Renal cortical epithelial cell (primary cell): ENCODE results near the gene GFRA1. TPM values are rescaled to one million over a fixed set of nuclear protein-coding genes. Genes with fewer than 3 reads are reported as not detected.

Source experiments
- DNase-seq: peaks from one replicate; pipeline ENCODE4 v3.0.0-alpha.2; 2011; ENCODE audit warnings: low read depth
- total RNA-seq: library from RNA; depleted of rRNA; stranded (reverse); fragments of >200 nt; gene quantifications from 2 replicates; pipeline ENCODE4 v1.2.3, GENCODE V29; 2014

GFRA1 gene
- total RNA-seq, 1 donor from 2014 or later, result 112 TPM

DNA sequence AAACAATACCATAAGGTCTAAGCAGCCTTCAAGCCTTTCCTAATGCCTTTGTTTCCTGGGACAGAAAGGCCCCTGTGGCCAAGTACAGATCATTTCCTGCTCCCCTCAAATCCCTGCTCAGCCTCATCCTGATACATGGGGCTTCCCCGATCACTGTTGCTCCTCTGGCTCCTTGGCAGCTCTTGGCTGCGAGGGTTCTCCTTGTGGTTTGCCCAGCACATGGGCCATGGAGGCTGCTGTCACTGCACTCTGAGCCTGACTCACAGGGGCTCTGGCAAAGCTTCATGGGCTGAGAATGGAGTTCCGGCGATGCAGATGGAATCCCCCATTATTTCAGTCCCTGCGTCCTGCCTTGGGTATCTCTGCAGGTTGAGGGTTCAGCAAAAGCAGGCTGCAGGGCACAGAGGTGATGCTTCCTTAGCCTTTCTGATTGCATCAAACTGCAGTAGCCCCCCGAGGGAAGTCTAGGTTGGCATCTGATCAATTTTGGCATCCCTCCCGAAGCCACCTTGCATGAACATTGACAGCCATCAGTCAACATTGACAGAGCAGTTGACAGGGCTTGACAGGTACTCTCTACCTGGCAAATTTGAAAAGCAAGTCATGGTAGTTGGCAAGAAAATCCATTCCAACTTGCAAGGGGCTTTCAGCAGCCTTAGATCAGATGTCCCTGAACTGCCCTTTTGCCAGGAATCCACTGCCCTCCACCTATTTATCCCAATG, 168.6 kb downstream of the GFRA1 start:
- no peak for DNase-seq

DNA sequence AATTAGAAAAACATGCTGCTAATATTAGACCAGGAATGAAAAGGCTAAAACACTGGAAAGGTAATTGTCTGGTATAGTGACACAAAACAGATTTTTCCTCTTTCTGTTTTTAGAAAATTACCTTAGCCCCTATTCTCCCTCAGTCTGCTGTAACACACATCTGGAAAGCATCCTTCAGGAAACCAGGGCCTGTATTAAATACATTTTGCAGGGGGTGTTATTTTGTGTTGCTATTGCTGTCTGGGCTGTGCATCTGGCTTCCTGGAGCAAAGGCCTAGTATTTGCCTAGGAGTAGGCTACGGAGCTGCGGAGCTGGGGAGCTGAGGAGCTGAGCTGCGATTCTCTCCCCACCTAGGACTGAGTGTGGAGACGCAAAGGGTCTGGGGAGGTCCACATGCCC, 169.3 kb downstream of the GFRA1 start:
- no peak for DNase-seq

DNA sequence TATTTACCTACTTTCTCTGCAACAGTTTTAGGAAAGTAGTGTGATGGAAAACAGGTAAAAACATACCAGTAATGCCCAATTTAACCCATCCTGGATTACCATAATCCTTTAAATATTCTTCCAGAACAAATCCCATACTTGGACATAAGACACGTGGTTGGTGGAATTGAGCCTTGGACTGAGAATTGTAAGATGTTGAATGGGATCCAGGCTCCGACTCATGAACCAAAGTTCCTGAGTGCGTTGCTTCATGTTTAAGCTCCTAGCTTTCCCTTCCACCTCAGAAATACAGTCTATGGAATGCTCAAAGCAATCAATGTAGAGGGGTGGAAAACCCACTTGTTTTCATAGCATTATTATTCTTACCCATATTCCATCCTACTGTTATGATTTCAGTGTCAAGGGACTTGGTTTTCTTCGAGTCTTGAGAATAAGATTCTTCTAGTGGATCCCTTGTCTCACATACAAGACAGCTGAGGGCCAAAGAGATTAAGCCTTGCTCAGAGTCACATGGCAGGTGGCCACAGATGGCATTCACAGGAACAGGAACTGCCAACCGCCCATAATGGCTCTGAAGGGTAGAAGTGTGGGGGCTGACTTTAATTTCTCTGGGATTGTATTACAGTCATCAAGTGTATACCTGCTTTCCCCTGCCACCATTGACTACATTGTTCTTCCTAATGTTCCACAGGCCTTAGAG, 171.2 kb downstream of the GFRA1 start:
- DNase-seq, result peak; percentile 44

DNA sequence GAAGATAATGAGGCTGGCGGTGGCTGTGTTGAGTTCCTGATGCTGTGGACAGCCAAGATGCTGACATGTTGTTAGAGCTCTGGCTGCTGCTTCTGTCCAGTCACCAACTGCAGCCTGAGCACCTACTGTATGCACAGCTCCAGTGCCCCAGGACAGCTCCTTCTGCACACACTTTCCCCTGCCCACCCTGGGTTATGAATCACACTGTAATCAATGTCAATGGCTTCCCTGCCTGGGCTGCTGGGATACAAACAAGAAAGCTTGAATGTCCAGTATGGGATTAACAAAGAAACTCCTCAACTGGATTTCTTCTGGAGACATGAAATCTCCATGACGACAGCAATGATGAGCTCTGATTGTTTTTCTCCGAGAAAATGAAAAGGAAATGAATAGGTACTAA, 172.0 kb downstream of the GFRA1 start:
- no peak for DNase-seq

DNA sequence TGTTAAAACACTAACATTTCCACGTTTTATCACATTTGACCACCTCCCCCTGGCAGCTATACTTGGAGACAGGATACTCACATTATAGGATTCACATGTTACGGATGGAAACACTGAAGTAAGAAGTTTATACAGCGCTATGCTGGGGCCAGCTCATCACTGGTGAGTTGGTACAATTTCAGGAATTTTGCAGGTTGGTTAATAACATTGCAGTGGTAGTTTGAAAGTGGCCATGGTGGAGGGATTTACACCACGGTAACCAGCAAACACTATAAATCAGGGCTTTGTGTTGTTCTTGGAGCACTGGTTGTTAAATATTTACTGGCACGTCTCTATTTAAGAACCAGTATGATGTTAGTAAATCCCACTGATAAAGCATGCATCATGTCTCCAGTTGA, 174.0 kb downstream of the GFRA1 start:
- peak; percentile 99 for DNase-seq

DNA sequence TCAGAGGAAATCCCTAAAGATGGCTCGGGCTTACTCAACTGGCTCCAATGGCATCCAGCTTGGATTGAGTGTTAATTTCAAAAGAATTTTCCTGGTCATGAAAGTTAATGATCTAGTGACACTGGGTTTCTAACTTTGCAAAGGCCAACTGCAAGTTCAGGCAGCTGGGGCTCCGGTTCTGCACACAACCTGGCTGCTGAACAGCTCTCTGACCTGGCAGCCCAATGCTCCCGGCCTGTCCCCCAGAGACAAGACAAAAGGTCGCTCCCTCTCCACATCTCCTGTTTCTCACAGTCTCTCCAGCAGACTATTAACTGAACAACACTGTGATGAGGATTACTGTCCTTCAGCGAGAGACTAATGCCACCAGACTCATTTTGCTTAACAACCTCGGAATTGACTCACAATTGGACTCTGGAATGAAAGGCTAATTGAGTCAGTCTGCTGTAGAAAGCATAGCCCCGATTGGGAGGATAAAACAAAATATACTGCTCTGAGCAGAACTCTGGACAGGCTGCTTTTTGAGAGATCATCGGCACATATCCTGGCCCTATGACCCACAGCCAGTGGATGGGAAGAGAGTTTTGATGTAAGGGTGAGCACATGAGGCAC, 174.5 kb downstream of the GFRA1 start:
- DNase-seq, result peak; percentile 94

DNA sequence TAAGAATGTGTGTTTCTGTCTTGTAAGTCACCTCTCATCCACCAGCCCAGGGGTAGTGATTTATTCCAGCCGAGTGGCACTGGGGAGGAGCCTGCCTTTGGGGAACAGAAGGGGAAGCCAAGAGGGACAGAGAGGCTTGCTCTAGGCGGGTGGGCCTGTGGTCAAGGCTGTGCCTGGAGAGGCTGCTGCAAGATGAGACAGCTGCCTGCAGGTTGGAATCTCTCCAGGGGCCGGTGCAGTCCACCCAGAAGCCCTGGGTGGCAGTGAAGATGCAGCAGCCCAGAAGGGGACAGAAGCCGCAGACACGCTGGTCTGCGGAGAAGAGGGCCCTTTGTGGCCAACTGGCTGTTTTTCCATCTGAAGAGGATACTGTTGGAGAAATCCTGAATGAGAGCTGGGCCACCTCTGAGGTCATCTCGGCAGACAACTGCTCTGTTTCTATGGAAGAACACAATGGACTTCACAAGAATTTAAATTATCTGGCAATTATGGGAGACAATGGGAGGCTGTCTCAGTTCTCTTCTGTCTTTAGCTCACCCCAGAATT, 175.7 kb downstream of the GFRA1 start:
- no peak for DNase-seq

DNA sequence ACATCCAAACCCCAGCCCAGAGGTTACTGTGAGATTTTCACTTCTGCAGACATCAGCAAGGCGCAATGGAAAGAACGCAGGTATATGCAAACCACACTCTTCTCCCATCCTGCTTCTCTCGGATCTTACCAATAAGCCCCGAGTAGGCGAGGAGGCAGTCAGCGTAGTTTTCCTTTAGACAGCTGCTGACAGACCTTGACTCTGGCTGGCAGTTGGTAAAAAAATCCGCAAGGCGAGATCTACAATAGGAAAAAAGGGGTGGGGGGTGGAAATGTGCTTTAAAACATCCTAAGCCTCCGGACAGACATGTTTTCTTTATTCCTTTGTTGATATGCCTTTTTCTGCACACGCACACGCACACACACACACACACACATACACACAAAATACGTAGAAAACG, 176.5 kb downstream of the GFRA1 start:
- DNase-seq, result no peak

DNA sequence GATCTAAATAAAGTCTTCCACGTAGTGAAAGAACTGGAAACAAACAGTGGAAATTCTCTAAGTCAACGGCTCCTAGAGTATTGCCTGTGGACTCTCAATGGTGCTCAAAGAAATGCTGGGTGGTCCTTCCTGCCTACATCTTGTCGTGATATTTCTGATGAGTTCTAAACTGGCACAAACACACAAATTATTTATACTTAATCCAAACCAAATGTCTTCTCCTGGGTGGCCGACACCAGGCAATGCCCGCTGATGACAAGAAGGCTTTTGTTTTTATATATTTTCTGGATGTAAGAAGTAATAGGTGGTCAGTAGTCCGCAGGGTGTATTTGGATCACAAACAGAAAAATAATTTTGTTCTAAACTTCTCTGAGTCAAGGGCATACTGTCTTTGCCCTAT, 178.7 kb downstream of the GFRA1 start:
- DNase-seq, result no peak

DNA sequence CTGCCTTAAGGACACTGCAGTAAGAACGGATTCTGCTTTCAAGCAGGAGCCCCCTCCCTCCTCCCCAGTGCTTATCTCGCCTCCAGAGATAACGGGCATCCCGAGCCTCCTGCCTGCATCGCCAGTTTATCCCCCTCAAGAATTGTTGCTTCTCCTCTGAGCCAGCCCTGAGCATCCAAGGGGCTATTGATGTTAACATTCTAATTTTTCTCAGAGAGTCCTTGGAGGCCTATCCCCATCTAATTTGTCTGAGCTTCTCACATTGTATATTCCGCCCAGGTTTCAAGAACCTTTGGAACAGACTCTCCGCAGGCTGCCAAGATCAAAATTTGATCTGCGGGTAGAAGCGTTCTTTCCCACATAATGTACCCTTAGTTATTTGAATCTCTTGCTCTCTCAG, 180.0 kb downstream of the GFRA1 start:
- DNase-seq, result no peak

DNA sequence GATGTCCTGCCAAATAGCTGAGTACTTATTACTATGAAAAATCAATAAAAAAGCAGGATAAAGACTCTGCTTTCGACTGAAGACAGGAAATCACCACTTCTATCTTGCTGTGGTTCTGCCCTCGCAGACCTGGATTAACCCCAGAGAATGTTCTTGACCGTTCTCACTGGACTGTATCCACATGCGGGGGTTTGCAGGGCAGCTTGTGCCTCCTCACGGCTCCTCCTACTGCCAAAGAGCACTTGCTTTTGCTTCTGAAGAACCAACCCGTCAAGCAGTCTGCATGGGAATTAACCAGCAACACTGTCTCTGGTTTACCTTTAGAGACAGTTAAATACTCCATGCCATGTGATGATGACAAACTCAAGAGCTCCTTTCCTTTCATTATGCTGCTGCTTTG, 184.0 kb downstream of the GFRA1 start:
- DNase-seq, result peak; percentile 63

DNA sequence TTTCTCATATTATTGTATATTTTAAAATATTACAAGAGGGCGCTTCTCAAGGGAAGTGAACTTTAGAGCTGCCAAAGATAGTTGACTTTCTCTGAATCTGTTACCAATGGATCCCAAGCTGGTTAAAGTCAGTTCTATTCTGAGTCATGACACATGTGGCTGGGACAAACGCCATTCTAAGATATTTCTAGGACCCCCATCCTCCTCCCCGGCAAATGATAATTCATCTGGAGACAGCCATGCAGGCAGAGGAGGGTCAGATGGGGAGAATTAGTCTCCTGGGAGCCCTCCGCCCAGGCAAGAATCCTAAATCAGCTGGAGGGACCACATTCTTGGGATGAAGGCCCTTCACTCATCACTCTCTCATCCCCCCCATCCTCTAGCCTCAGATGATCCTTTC, 187.7 kb downstream of the GFRA1 start:
- DNase-seq, result no peak

DNA sequence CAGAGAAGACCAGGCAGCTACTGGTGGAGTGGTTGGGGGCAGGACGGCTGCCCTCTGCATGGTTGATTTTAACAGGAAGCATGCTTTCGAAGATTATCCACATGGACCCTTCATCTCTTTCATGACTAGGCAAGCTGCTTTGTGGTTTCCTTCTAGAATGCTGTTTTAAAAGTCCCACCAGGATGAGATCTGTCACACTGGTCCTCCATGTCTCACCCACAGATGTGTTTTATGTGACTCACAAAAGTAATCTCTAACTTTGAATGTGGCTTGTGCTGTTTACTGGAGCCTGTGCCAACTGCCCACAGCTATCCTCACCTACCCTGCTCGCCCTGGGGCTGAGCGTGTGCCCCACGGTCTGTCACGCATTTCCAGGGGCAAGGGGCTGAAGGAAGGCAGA, 188.8 kb downstream of the GFRA1 start:
- DNase-seq, result peak; percentile 89

DNA sequence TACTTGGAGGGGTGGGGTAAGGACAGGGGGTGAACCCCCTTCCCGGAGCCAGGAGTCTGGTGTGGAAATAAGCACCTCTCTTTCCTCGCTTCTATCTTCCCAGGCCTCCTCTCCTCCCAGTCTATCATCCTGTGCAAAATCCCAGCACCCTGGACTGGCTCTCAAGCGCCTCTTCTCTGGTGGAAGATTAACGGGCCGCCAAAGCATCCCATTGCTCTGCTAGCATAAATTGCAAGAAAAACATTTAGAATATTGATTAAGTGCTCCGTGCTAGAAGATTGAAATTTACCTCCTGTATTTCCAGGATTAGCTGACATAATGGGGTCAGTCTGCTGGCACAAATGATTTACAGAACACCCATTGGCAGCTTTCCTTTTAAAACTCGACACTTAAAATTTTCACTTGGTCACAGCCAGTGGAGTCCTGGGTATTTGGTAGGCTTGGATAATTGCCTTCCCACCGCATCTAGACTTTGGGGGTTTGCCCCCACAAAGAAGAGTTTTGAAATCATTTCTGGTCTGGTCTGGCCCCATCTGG, 189.7 kb downstream of the GFRA1 start:
- no peak for DNase-seq

DNA sequence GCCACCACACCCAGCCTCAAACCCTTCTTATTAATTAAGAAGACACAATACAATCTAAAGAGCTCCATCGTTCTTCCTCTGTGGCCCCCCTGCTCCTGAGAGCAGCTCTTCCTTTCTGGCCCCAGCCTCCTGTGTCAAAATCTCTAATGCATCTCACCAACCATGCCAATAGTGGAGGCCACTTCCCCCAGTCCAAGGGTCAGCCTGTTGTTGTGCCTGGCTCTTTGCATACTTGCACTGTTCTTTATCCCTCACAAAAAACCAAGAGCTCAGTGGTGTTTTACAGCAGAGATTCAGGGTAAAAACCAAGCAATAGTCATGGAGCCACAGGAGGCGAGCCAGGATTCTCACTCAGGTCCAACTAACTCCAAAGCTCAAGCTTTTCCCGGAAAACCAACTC, 190.2 kb downstream of the GFRA1 start:
- DNase-seq, result no peak

DNA sequence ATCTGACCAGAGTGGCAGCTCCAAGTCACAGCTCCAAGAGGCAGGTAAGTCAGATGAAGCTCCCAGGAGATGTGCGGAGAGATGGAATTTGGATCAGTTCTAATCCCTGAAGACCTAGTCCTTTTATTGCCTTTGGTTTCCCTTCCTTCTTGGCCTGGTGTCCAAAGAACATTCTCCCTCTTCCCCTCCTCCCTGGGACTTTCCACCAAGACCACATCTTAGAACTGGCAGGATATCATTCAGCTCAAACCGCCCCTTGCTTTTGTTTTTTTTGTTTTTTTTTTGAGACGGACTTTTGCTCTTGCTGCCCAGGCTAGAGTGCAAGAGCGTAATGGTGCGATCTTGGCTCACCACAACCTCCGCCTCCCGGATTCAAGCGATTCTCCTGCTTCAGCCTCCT, 190.8 kb downstream of the GFRA1 start:
- DNase-seq, result peak; percentile 70

DNA sequence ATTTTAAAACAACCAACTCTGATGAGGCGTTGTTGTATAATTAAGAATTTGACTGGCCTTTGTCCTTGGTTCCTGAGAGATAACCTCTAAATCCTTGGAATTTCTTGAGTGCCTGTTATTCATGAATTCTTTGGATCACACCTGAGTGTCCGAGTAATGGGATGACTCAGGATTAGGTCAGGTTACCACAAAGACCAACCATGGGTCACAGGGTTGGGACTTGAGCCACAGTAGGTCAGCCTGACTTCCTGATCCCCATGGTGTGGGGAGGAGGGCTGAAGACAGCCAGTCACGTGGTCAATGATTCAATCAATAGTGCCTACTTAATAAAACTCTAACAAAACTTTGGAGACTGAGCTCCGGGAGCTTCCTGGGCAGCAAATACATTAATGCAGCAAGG, 192.5 kb downstream of the GFRA1 start:
- DNase-seq, result peak; percentile 93

DNA sequence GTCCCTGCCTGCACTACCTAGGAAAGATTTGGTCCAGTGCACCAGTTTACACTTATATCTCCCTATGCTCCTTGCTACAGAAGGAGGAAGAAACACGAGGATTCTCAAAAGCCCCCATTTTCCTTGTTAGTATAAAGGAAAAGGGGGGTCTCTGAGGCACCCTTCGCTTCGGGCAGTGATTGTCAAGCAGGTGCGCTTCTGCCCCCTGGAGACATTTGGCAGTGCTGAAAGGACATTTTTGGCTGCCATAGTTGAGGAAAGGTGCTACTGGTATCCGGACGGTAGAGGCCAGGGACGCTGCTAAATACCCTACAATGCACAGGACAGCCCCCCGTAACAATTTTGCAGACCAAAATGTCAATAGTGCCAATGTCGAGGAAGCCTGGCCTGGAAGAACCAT, 193.7 kb downstream of the GFRA1 start:
- no peak for DNase-seq

DNA sequence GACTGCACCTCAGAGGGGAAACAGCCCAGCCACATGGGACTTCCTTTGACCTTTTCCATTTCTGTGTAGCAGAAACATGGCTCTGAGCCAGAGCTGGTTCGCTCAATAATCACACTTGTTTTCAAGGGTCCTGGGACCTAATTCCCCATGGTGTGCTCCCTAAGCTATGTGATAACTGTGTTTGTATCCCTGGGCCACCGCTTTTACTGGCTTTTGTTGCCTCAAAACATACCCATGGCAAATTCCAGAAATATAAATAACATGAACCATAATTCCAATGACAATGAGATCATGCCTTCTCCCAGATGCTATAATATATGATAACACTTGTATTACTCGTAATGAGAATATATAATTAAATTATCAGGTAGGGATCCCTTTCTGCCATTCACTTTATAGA, 196.4 kb downstream of the GFRA1 start:
- no peak for DNase-seq

DNA sequence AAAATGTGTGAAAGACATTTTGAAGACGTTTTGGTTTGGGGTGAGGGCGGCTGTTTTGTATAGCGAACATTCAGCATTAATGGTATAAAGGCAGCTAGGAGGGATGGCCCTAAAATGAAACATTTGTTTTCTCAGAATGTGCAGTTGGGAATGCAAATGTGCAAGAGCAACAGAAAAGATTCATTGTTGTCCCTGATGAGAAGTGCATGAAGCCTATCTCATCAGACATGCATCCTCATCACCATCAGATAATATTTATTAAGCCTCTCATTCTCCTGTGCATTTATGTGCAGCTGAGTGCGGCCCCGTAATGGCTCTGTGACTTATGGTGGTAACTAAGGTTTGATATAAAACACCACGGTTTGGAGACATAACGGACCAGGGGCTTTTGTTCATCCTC, 199.5 kb downstream of the GFRA1 start:
- DNase-seq, result no peak

DNA sequence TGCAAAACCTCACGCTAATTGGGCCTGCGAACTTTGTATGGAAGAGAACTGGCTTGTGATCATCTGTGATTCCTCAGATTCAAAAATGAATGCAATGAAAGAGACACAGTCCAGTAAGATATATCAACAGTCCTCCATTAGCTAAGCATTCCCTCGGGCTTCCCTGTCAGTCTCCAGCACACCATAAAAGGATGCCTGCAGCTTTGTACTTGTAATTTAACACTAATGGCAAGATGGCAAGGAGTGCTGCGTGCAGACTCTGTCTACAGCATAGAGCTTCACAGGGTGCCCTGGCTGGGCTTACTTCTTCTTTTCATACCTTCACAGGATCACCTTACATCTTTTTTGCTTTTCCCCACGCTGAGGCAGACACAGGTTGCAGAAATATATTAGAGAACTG, 200.0 kb downstream of the GFRA1 start:
- no peak for DNase-seq

DNA sequence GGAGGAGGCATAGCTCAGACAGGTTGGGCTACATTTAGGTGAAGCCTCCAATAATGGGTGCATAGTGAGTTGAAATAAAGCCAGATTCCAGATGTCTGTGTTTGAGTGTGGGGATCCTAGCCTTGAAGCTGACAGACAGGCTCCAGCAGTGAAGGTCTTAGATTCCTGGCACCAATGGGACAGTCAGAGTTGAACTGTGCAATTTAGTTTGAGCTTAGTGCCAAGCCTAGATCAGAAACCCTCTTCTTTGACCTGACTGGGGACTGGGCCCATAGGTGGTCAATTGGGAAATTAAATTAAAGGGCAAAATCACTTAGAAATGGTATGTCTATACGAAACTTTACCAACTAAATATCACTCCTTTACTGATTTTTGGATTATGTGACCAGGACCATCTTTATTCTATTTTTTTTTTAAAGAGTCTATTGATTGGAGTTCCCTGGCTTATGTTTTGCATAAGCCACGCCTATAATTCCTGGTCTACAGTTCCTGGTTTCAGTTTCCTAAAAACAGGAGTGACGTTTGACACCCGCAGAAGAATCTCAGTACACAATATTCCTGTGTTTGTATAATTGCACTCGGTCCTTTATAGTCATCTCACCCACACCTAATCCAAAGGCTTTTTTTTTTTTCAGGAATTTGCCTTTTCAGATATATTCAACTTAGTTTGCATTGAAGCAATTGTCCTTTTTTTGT, 201.4 kb downstream of the GFRA1 start:
- no peak for DNase-seq
